Superior temporal gyrus (tissue), 1 donor: ENCODE measurements around the gene GPR158.
"Not testable (repeated sequence)": the region's sequence is repeated elsewhere in the genome, so short reads cannot be mapped to it uniquely, and the experiment has no call there.

Experiments
- DNase-seq: peaks from one replicate; pipeline ENCODE4 v3.0.0-alpha.2; 2016; ENCODE audit errors: extremely low spot score

GPR158 gene

GRCh38 chr10:25304606-25305005 lies 129.8 kb downstream of the GPR158 start:
- no peak for DNase-seq

GRCh38 chr10:25306386-25306785 lies 131.6 kb downstream of the GPR158 start:
- no peak for DNase-seq

GRCh38 chr10:25308278-25308677 lies 133.5 kb downstream of the GPR158 start:
- no peak for DNase-seq

GRCh38 chr10:25317596-25318211 lies 142.9 kb downstream of the GPR158 start:
- DNase-seq = not testable (repeated sequence)

GRCh38 chr10:25327273-25327672 lies 152.5 kb downstream of the GPR158 start:
- no peak for DNase-seq

GRCh38 chr10:25328361-25328760 lies 153.6 kb downstream of the GPR158 start:
- DNase-seq = no peak

- not testable (repeated sequence) for DNase-seq
Measured at GRCh38 chr10:25329587-25329986, 154.8 kb downstream of the GPR158 start.

GRCh38 chr10:25334445-25334844 lies 159.6 kb downstream of the GPR158 start:
- no peak for DNase-seq

GRCh38 chr10:25336330-25336729 lies 161.5 kb downstream of the GPR158 start:
- DNase-seq = no peak

GRCh38 chr10:25338271-25338670 lies 163.5 kb downstream of the GPR158 start:
- no peak for DNase-seq

- DNase-seq = no peak
Measured at GRCh38 chr10:25339966-25340365, 165.2 kb downstream of the GPR158 start.

GRCh38 chr10:25349520-25349919 lies 174.7 kb downstream of the GPR158 start:
- DNase-seq = no peak

GRCh38 chr10:25356609-25357008 lies 181.8 kb downstream of the GPR158 start:
- no peak for DNase-seq

GRCh38 chr10:25357269-25357668 lies 182.5 kb downstream of the GPR158 start:
- no peak for DNase-seq

- DNase-seq = peak; percentile 60
Measured at GRCh38 chr10:25382029-25382810, 207.4 kb downstream of the GPR158 start.

- DNase-seq = not testable (repeated sequence)
Measured at GRCh38 chr10:25382901-25383300, 208.1 kb downstream of the GPR158 start.

GRCh38 chr10:25383686-25384085 lies 208.9 kb downstream of the GPR158 start:
- DNase-seq = no peak

GRCh38 chr10:25384618-25385017 lies 209.8 kb downstream of the GPR158 start:
- DNase-seq = no peak

GRCh38 chr10:25388188-25388861 lies 213.5 kb downstream of the GPR158 start:
- DNase-seq = no peak

GRCh38 chr10:25388862-25389206 lies 214.0 kb downstream of the GPR158 start:
- DNase-seq = no peak

- no peak for DNase-seq
Measured at GRCh38 chr10:25390733-25391132, 215.9 kb downstream of the GPR158 start.

GRCh38 chr10:25392132-25392531 lies 217.3 kb downstream of the GPR158 start:
- DNase-seq = no peak

- DNase-seq = no peak
Measured at GRCh38 chr10:25393621-25394020, 218.8 kb downstream of the GPR158 start.
